Measurements from ENCODE around the gene RBMS3.
"Not testable (repeated sequence)": the region's sequence is repeated elsewhere in the genome, so short reads cannot be mapped to it uniquely, and the experiment has no call there.

RBMS3 gene

DNA sequence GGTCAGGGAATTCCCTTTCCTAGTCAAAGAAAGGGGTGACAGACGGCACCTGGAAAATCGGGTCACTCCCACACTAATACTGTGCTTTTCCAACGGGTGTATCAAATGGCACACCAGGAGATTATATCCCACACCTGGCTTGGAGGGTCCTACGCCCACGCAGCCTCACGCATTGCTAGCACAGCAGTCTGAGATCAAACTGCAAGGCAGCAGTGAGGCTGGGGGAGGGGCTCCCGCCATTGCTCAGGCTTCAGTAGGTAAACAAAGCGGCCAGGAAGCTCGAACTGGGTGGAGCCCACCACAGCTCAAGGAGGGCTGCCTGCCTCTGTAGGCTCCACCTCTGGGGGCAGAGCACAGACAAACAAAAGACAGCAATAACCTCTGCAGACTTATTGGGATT, 769.2 kb downstream of the RBMS3 start:
- not testable (repeated sequence) for DNase-seq

- DNase-seq, result no peak
Observed at GRCh38 chr3:30059240-30059639, 778.4 kb downstream of the RBMS3 start.
